Hepatocyte (in vitro differentiated cells): ENCODE data around the gene CELSR1. TPM values are rescaled to one million over a fixed set of nuclear protein-coding genes. Genes with fewer than 3 reads are reported as not detected.
"Not testable (repeated sequence)": the region's sequence is repeated elsewhere in the genome, so short reads cannot be mapped to it uniquely, and the experiment has no call there.

Experiments
- DNase-seq: peaks from one replicate; pipeline ENCODE4 v3.0.0-alpha.2; 2016; ENCODE audit warnings: low spot score
- H2AFZ ChIP-seq: fragments of 200-600 bp; sonication (generic); 2 replicates; pipeline ENCODE4 v1.6.0; 2016; ENCODE audit warnings: antibody characterized with exemption, mild to moderate bottlenecking
- H3K27ac ChIP-seq: fragments of 200-600 bp; sonication (generic); 2 replicates; pipeline ENCODE4 v1.5.1; 2016; ENCODE audit warnings: mild to moderate bottlenecking
- H3K27me3 ChIP-seq: fragments of 200-600 bp; sonication (generic); 2 replicates; pipeline ENCODE4 v1.6.1; 2016
- H3K36me3 ChIP-seq: fragments of 200-600 bp; sonication (generic); replicated peaks from 2 replicates; pipeline ENCODE4 v1.5.1; 2016; ENCODE audit warnings: low read depth; ENCODE audit not compliant: insufficient read depth
- H3K4me1 ChIP-seq: fragments of 200-600 bp; sonication (generic); 2 replicates; pipeline ENCODE4 v1.5.1; 2016; ENCODE audit warnings: mild to moderate bottlenecking, moderate library complexity; ENCODE audit not compliant: insufficient read depth
- H3K4me2 ChIP-seq: fragments of 200-600 bp; sonication (generic); 2 replicates; pipeline ENCODE4 v1.6.0; 2016
- H3K4me3 ChIP-seq: fragments of 200-600 bp; sonication (generic); 2 replicates; pipeline ENCODE4 v1.5.1; 2016; ENCODE audit warnings: mild to moderate bottlenecking
- H3K79me2 ChIP-seq: fragments of 200-600 bp; sonication (generic); 2 replicates; pipeline ENCODE4 v1.6.0; 2017; ENCODE audit warnings: mild to moderate bottlenecking
- H3K9me2 ChIP-seq: fragments of 200-600 bp; sonication (generic); replicated peaks from 2 replicates; pipeline ENCODE4 v1.6.0; 2017; ENCODE audit warnings: mild to moderate bottlenecking; ENCODE audit not compliant: insufficient read depth
- H3K9me3 ChIP-seq: fragments of 200-600 bp; sonication (generic); 2 replicates; pipeline ENCODE4 v1.5.1; 2016; ENCODE audit warnings: low read depth, mild to moderate bottlenecking
- H4K20me1 ChIP-seq: fragments of 200-600 bp; sonication (generic); 2 replicates; pipeline ENCODE4 v1.6.0; 2016; ENCODE audit warnings: mild to moderate bottlenecking; ENCODE audit not compliant: insufficient read depth, poor library complexity, severe bottlenecking
- CTCF ChIP-seq: fragments of 200-600 bp; sonication (generic); IDR thresholded peaks from 2 replicates; pipeline ENCODE4 v1.5.1; 2016; ENCODE audit warnings: antibody characterized with exemption, mild to moderate bottlenecking; ENCODE audit not compliant: poor library complexity
- EZH2 ChIP-seq: fragments of 200-600 bp; sonication (generic); IDR thresholded peaks from 2 replicates; pipeline ENCODE4 v1.6.1; 2016; ENCODE audit warnings: antibody characterized with exemption, mild to moderate bottlenecking, borderline replicate concordance
- EZH2phosphoT487 ChIP-seq: fragments of 200-600 bp; sonication (generic); IDR thresholded peaks from one replicate; pipeline ENCODE4 v1.6.1; 2018; ENCODE audit warnings: antibody characterized with exemption, mild to moderate bottlenecking, low read depth, moderate library complexity; ENCODE audit not compliant: unreplicated experiment, severe bottlenecking
- WGBS: methylation state at CpG from one replicate; pipeline ENCODE4 v1.1.6; 2016; ENCODE audit warnings: low lambda C conversion rate; ENCODE audit errors: missing lambda C conversion rate; 5-methylcytosine and 5-hydroxymethylcytosine counted together
- polyA plus RNA-seq: library from polyadenylated mRNA; unstranded; fragments of >200 nt; fragmentation: Nextera tagmentation; extraction: Ambion mirVana; gene quantifications from 2 replicates; pipeline ENCODE4 v1.2.1, GENCODE V29; 2016
- total RNA-seq: library from RNA; depleted of rRNA; stranded (reverse); fragments of >200 nt; gene quantifications from 2 replicates; pipeline ENCODE4 v1.2.3, GENCODE V29; 2014

Gene CELSR1
- total and polyA plus RNA-seq, 2 experiments from 2014 or later, result 3.0 to 8.7 TPM

GRCh38 chr22:46397951-46398350 is 139.5 kb downstream of the CELSR1 start:
- no peak overlapping the region for H3K4me3 ChIP-seq
- H3K4me2 ChIP-seq, result no peak overlapping the region
- H3K9me3 ChIP-seq, result no peaks in the 10 kb centered on the region
- no peaks in the 10 kb centered on the region for H3K9me2 ChIP-seq
- H2AFZ ChIP-seq, result no peak overlapping the region
- TF ChIP-seq CTCF (no peak), EZH2phosphoT487 (no peak), EZH2 (no peak)
- no peaks in the 10 kb centered on the region for H3K36me3 ChIP-seq
- H4K20me1 ChIP-seq, result no peaks in the 10 kb centered on the region
- no peak overlapping the region for H3K27ac ChIP-seq
- DNase-seq, result no peak
- H3K27me3 ChIP-seq, result no peaks in the 10 kb centered on the region
- H3K4me1 ChIP-seq, result no peaks in the 10 kb centered on the region
- 97% methylated on average over 15 of the region's 19 CpGs for WGBS
- no peaks in the 10 kb centered on the region for H3K79me2 ChIP-seq

GRCh38 chr22:46397514-46397913 is 139.9 kb downstream of the CELSR1 start:
- H3K4me3 ChIP-seq, result no peak overlapping the region
- H3K9me3 ChIP-seq, result no peaks in the 10 kb centered on the region
- H3K4me2 ChIP-seq, result no peak overlapping the region
- H3K36me3 ChIP-seq, result no peaks in the 10 kb centered on the region
- H3K9me2 ChIP-seq, result no peaks in the 10 kb centered on the region
- no peak overlapping the region for H3K27ac ChIP-seq
- no peak overlapping the region for H2AFZ ChIP-seq
- H4K20me1 ChIP-seq, result no peaks in the 10 kb centered on the region
- no peak for TF ChIP-seq EZH2
- no peak for TF ChIP-seq EZH2phosphoT487
- TF ChIP-seq CTCF, result no peak
- DNase-seq, result no peak
- no peaks in the 10 kb centered on the region for H3K79me2 ChIP-seq
- no peaks in the 10 kb centered on the region for H3K4me1 ChIP-seq
- 91% methylated on average over 18 of the region's 18 CpGs for WGBS
- H3K27me3 ChIP-seq, result no peaks in the 10 kb centered on the region

GRCh38 chr22:46397049-46397448 is 140.4 kb downstream of the CELSR1 start:
- H4K20me1 ChIP-seq, H2AFZ ChIP-seq, H3K27ac ChIP-seq, DNase-seq, H3K4me3 ChIP-seq, H3K27me3 ChIP-seq, H3K9me3 ChIP-seq, H3K4me1 ChIP-seq, H3K4me2 ChIP-seq, H3K79me2 ChIP-seq, H3K9me2 ChIP-seq, H3K36me3 ChIP-seq: not testable (repeated sequence)
- WGBS, result 85% methylated on average over 5 of the region's 5 CpGs

- Histone ChIP-seq H3K27me3 (no peaks in the 10 kb centered on the region), H3K4me1 (no peaks in the 10 kb centered on the region), H3K79me2 (no peaks in the 10 kb centered on the region), H3K9me3 (no peaks in the 10 kb centered on the region), H4K20me1 (no peaks in the 10 kb centered on the region), H3K4me2 (no peak overlapping the region), H2AFZ (no peak overlapping the region), H3K36me3 (no peaks in the 10 kb centered on the region), H3K9me2 (no peaks in the 10 kb centered on the region), H3K4me3 (no peak overlapping the region), H3K27ac (no peak overlapping the region)
- 93% methylated on average over 13 of the region's 13 CpGs for WGBS
- TF ChIP-seq EZH2 (no peak), EZH2phosphoT487 (no peak), CTCF (no peak)
- DNase-seq, result no peak
Observed at GRCh38 chr22:46395145-46395544, 142.3 kb downstream of the CELSR1 start.
